HepG2 (cell line): ENCODE measurements around the gene SERPINA9. TPM values are rescaled to one million over a fixed set of nuclear protein-coding genes. Genes with fewer than 3 reads are reported as not detected.
A peak's percentile ranks its signal among the peaks of the same experiment; 100 is the strongest.

Source experiments
- ATF6 ChIP-seq: sonication (generic); formaldehyde crosslinking; conservative IDR thresholded peaks from 2 replicates; pipeline ENCODE4 v1.4.0; 2020; ENCODE audit warnings: missing genetic modification reagents
- CHD4 ChIP-seq: fragments of 200-600 bp; sonication (generic); IDR thresholded peaks from 2 replicates; pipeline ENCODE4 v1.7.0; 2017; ENCODE audit warnings: mild to moderate bottlenecking, low read length, borderline replicate concordance
- DDIT3 ChIP-seq: sonication (generic); formaldehyde crosslinking; IDR thresholded peaks from 2 replicates; pipeline ENCODE4 v1.4.0; 2020; ENCODE audit warnings: mild to moderate bottlenecking, missing genetic modification reagents
- HNRNPL ChIP-seq: fragments of 200-400 bp; formaldehyde crosslinking; IDR thresholded peaks from 2 replicates; pipeline ENCODE4 v1.6.1; 2017; ENCODE audit warnings: mild to moderate bottlenecking, low read depth, low read length
- KLF12 ChIP-seq: sonication (generic); formaldehyde crosslinking; IDR thresholded peaks from 2 replicates; pipeline ENCODE4 v1.4.0; 2020; ENCODE audit warnings: missing genetic modification reagents, borderline replicate concordance
- MLXIP ChIP-seq: sonication (generic); formaldehyde crosslinking; IDR thresholded peaks from 2 replicates; pipeline ENCODE4 v1.9.0; 2021; ENCODE audit warnings: missing genetic modification reagents, borderline replicate concordance
- PITX1 ChIP-seq: sonication (generic); formaldehyde crosslinking; IDR thresholded peaks from 2 replicates; pipeline ENCODE4 v1.5.1; 2020; ENCODE audit warnings: mild to moderate bottlenecking, missing genetic modification reagents
- RARA ChIP-seq: IDR thresholded peaks from 2 replicates; pipeline ENCODE4 v1.6.1; 2016; ENCODE audit warnings: missing genetic modification reagents, missing compliant biosample characterization
- REXO4 ChIP-seq: sonication (generic); formaldehyde crosslinking; IDR thresholded peaks from 2 replicates; pipeline ENCODE4 v1.8.0; 2022; ENCODE audit warnings: missing genetic modification reagents, mild to moderate bottlenecking, borderline replicate concordance
- RFX3 ChIP-seq: IDR thresholded peaks from 2 replicates; pipeline ENCODE4 v1.6.1; 2016; ENCODE audit warnings: missing biosample characterization, missing genetic modification reagents
- SIN3A ChIP-seq: IDR thresholded peaks from 2 replicates; pipeline ENCODE4 v1.6.1; 2011; ENCODE audit warnings: low read depth, mild to moderate bottlenecking, control low read depth, low read length, borderline replicate concordance
- TAF1 ChIP-seq: sonication (generic); formaldehyde crosslinking; IDR thresholded peaks from 2 replicates; pipeline ENCODE4 v1.4.0; 2020; ENCODE audit warnings: missing genetic modification reagents
- TBP ChIP-seq: sonication (generic); formaldehyde crosslinking; IDR thresholded peaks from 2 replicates; pipeline ENCODE4 v1.5.0; 2020; ENCODE audit warnings: missing genetic modification reagents
- THYN1 ChIP-seq: sonication (generic); formaldehyde crosslinking; IDR thresholded peaks from 2 replicates; pipeline ENCODE4 v1.8.1; 2023; ENCODE audit warnings: low read depth, mild to moderate bottlenecking, moderate library complexity, missing genetic modification reagents, borderline replicate concordance
- ZBTB26 ChIP-seq: IDR thresholded peaks from 2 replicates; pipeline ENCODE4 v1.6.1; 2016; ENCODE audit warnings: missing compliant biosample characterization, missing genetic modification reagents, borderline replicate concordance
- ZNF12 ChIP-seq: sonication (generic); formaldehyde crosslinking; IDR thresholded peaks from 2 replicates; pipeline ENCODE4 v1.5.0; 2020; ENCODE audit warnings: missing genetic modification reagents
- ZNF296 ChIP-seq: sonication (generic); formaldehyde crosslinking; conservative IDR thresholded peaks from 2 replicates; pipeline ENCODE4 v1.5.0; 2020; ENCODE audit warnings: mild to moderate bottlenecking, missing genetic modification reagents
- ZNF329 ChIP-seq: sonication (generic); formaldehyde crosslinking; IDR thresholded peaks from 2 replicates; pipeline ENCODE4 v1.9.0; 2021; ENCODE audit warnings: low read depth, mild to moderate bottlenecking, missing genetic modification reagents
- ZNF362 ChIP-seq: sonication (generic); formaldehyde crosslinking; IDR thresholded peaks from 2 replicates; pipeline ENCODE4 v1.4.0; 2020; ENCODE audit warnings: missing genetic modification reagents, mild to moderate bottlenecking, borderline replicate concordance
- ZNF468 ChIP-seq: sonication (generic); formaldehyde crosslinking; IDR thresholded peaks from 2 replicates; pipeline ENCODE4 v1.8.0; 2022; ENCODE audit warnings: mild to moderate bottlenecking, moderate library complexity, missing genetic modification reagents
- ZNF605 ChIP-seq: sonication (generic); formaldehyde crosslinking; IDR thresholded peaks from 2 replicates; pipeline ENCODE4 v1.8.0; 2022; ENCODE audit warnings: mild to moderate bottlenecking, missing genetic modification reagents
- polyA plus RNA-seq, 8 experiments: library from polyadenylated mRNA; depleted of rRNA in 3 of 8; stranded (reverse) in 7 of 8; unstranded in 1 of 8; fragments of >200 nt; fragmentation: Illumina TruSeq in 4 of 8; extraction: Trizol in 4 of 8; gene quantifications; 2 replicates each; pipeline versions ENCODE4 v1.2.1 to v1.2.3, GENCODE V29; 2011 to 2016; ENCODE audit warnings: low read depth in 4 of 8, missing spikeins in 1 of 8, mixed read lengths in 1 of 8; ENCODE audit not compliant: insufficient read depth in 1 of 8
- total RNA-seq, 5 experiments: library from RNA; depleted of rRNA; stranded (reverse); fragments of >200 nt; fragmentation: Illumina TruSeq; extraction: Trizol; gene quantifications; 2 replicates each; pipeline ENCODE4 v1.2.3, GENCODE V29; 2016; ENCODE audit warnings: low read depth in 1 of 5

SERPINA9 gene
- total and polyA plus RNA-seq, 2 of the 13 experiments (the other 11 are each of a cell fraction or from before 2014, with no cell fraction given), result 0.21 TPM; not detected in 1

- TF ChIP-seq ZNF605 (CRISPR knock-in tag) (no peak), KLF12 (no peak), TBP (no peak), TAF1 (CRISPR knock-in tag) (no peak), ZNF296 (no peak), THYN1 (CRISPR knock-in tag) (no peak), ZNF362 (no peak), ATF6 (no peak), REXO4 (no peak), HNRNPL (no peak), PITX1 (CRISPR knock-in tag) (peak; percentile 57; the same call in 1 of the 2 replicates), ZNF468 (no peak), SIN3A (no peak), RFX3 (CRISPR knock-in tag) (no peak), CHD4 (no peak), DDIT3 (CRISPR knock-in tag) (no peak), MLXIP (CRISPR knock-in tag) (no peak), ZNF12 (no peak), ZNF329 (no peak), RARA (CRISPR knock-in tag) (no peak; the same call in none of the 2 replicates), ZBTB26 (CRISPR knock-in tag) (no peak)
Measured at GRCh38 chr14:94485944-94486841, 10.2 kb upstream of the SERPINA9 start (continued).
